ENCODE data around the gene SH3RF3.

Gene SH3RF3

DNA sequence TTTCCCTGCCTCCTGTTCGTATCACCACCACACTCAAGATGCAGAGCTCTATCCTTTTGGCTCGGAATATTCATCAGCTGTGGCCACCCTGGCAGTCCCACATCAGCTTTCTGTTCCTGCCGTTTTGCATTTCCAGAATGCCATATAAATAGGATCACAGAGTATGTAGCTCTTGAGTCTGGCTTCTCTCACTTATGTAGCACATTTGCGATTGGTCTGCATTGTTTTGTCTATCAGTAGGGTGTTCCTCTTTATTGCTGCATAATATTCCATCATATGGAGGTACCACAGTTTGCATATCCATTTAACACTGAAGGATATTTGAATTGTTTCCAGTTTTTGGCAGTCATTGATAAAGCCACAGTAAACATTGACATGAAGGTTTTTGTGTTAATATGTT is 104.6 kb downstream of the SH3RF3 start:
- no peak for DNase-seq (ENCODE audit: low read depth in 4 of 4, low spot score in 1 of 4)

DNA sequence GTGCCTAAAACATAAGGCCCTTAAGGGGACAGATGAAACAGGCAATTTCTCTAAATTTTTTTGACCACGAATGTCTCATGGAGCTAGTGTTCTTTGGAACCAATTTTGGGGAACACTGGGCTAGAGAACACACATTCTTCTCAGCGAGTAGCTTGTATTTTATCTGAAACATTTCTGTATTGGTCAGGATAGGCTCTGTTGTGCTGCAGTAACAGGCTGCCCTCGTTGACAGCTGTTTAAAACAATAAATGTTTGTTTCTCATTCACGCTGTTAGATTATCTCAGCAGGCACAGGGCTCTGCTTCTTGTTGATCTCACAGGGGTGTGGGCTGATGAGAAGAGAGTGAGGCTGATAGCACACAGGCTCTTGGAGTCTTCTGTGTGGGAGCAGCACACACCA is 105.3 kb downstream of the SH3RF3 start:
- DNase-seq (ENCODE audit: low read depth in 4 of 4, low spot score in 1 of 4), result no peak

- DNase-seq (ENCODE audit: low read depth in 4 of 4, low spot score in 1 of 4), result no peak
Measured at GRCh38 chr2:109236147-109236546, 107.1 kb downstream of the SH3RF3 start.

- no peak for DNase-seq (ENCODE audit: low read depth in 4 of 4, low spot score in 1 of 4)
Measured at GRCh38 chr2:109237792-109238191, 108.8 kb downstream of the SH3RF3 start.

- DNase-seq (ENCODE audit: low read depth in 4 of 4, low spot score in 1 of 4), result no peak
Measured at GRCh38 chr2:109238580-109238979, 109.6 kb downstream of the SH3RF3 start.

- DNase-seq (ENCODE audit: low read depth in 4 of 4, low spot score in 1 of 4), result no peak
Measured at GRCh38 chr2:109239720-109240119, 110.7 kb downstream of the SH3RF3 start.

DNA sequence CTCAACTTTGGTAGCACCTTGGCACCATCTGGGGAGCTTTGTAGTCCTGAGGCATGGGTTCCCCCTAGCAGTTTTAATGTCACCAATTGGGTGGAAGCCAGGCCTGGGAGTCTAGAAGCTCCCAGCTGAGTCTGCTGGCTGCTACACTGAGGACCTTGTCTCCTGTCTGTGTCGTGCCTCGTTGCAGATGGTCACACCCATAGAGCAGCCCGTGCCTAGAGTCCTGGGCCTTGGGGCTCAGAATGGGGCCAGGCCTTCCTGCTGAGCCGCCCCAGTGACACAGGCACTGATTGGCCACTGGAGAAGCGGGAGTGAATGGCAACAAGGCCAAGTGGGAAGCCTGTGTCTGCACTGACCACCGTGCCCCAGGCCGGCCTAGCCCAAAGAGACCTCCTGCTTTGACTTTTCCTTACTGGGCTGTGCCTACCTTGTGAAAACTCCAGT is 113.2 kb downstream of the SH3RF3 start:
- no peak for DNase-seq (ENCODE audit: low read depth in 4 of 4, low spot score in 1 of 4)

DNA sequence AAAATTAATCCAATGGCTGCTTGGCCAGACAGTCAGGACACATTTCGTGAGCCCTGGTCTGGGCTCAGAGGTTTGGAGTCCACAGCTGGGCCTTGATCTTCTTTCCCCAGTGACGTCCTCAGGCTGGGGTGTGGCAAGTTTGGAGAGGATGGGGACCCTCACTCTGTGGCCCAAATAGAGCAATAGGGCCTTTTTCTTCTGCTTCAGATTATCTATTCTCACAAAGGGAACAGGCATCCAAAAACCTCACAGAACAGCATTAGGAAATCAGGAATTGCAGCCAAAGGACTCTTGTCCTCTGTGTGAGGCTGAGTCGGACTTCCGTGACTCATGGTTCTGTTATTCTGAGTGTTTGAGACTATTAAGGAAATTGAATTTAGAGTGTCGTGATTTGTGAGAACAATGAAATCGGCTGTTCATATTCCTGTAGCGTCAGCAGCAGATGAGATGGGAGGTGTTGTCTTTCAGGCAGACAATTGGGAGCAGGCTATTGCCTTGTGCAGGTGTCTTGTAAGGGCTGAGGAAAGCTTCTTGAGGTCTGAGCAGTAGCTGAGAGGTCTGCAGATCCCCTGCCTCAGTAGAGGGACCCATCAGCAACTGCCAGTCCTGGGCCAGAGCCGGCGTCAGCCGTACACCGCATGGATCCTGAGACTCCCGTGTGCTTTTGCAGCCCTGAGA is 113.8 kb downstream of the SH3RF3 start:
- DNase-seq (ENCODE audit: low read depth in 4 of 4, low spot score in 1 of 4), result no peak

DNA sequence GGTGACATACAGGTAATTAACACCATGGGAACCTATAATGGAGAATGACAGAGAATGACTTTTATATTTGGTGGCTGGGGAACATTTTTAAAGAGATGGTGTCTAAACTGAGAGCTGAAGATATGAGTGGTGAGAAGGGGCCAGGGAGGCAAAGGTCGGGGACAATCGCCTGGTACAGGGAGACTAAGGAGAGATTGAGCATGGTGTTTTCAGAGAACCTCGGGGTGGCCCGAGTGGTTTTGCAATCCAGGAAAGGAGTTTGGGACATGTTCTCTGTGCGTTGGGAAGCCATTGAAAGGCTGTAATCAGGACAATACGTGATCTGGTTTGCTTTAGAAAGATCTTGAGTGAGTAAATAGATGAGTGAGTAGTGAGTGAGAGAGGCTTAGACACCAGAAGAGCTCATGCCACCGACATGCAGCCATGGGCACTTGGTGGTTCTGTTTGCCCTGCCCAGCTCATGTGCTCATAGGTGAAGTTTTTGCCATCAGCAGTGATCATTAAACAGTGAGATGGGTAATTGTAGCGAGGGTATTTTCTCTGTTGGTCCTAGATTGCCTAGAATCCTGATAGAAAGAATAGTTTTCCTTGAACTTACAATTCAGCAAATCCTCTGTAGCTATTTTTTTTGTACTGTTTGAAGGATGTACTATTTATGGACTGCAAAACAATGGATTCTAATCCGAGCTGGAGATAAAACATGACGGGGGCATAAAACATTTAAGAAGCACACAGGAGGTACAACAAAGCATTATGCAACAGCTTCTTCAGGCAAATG is 114.7 kb downstream of the SH3RF3 start:
- DNase-seq (ENCODE audit: low read depth in 4 of 4, low spot score in 1 of 4), result no peak

DNA sequence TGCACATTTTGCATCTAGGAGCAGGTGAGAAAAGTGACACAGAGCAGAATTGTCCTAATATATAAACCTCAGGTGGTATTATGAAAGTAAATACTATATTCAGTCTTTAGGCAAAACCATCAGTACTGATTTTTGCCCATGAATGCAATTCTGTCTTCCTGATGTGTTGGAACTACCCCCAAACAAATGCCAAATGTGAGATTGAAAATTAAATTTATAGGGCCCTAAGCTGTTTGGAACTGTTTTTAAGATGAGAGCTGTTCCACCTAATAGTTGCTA is 115.2 kb downstream of the SH3RF3 start:
- DNase-seq (ENCODE audit: low read depth in 4 of 4, low spot score in 1 of 4), result no peak

- DNase-seq (ENCODE audit: low read depth in 4 of 4, low spot score in 1 of 4), result no peak
Measured at GRCh38 chr2:109244750-109245382, 115.9 kb downstream of the SH3RF3 start.

DNA sequence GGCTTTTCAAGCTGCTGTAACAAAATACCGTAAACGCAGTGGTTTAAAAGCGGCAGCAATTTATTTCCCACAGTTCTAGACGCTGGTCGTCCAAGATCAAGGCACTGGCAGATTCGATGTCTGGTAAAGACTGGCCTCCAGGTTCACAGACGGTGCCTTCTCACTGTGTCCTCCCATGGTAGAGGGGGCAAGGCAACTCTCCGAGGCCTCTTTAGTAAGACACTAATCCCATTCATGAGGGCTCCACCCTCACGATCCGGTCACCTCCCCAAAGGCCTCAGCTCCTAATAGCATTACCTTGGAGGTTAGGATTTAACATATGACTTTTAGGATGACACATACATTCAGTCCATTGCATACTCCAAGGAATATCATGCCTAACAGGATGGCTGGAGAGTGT is 117.2 kb downstream of the SH3RF3 start:
- DNase-seq (ENCODE audit: low read depth in 4 of 4, low spot score in 1 of 4), result no peak

DNA sequence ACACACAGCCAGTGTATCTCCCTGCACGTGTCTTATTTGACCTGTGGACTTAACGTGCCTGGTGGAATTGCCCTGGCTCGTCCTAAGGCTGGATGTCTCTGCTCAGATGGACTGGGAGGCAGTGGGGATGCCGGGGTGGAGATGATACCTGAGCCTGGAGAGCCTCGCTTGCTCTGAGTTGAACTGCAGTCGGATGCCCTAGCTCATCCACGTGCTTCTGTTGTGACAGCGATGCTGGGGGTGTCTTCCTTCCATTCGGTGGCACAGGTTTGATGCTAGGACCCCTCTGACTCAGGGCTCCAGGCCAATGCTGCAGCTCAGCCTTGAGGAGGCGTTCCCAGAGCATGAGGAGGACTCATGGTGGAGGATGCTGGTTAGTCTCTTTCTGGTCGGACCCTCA is 117.6 kb downstream of the SH3RF3 start:
- DNase-seq (ENCODE audit: low read depth in 4 of 4, low spot score in 1 of 4), result no peak

DNA sequence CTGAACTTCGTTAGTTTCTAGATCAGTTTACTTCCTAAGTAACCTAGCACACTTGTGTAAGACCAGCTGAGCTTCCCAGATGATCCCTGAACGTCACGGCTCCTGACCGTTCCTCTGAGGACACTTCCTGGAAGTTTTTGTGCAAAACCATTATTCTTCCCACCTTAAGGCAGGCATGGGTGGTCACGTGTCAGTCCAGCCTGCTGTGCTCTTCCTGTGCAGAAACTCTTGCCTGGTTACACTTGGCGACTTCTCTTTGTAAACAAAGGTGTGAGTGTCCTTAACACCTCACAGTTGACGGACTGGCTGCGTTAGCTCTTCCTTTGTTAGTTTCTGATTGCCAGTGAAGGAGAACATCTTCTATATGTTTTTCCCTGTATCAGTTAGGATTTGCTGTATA is 118.3 kb downstream of the SH3RF3 start:
- no peak for DNase-seq (ENCODE audit: low read depth in 4 of 4, low spot score in 1 of 4)

DNA sequence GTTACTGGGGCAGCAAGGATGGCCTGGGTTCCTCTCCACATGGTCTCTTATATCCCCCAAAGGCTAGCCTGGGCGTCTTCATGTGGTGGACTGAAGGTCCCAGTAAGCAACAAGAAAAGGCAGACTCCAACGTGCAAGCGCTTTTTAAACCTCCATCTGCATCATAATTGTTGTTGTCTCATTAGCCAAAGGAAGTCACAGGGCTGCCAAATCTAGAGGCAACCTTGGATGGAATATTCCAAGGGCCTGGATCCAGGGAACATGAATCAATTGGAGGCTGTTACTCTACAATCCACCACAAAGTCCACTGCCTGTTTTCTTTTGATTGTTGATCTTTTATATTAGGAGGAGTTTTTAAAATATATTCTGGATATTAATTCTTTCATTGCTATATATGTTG is 118.8 kb downstream of the SH3RF3 start:
- DNase-seq (ENCODE audit: low read depth in 4 of 4, low spot score in 1 of 4), result no peak

DNA sequence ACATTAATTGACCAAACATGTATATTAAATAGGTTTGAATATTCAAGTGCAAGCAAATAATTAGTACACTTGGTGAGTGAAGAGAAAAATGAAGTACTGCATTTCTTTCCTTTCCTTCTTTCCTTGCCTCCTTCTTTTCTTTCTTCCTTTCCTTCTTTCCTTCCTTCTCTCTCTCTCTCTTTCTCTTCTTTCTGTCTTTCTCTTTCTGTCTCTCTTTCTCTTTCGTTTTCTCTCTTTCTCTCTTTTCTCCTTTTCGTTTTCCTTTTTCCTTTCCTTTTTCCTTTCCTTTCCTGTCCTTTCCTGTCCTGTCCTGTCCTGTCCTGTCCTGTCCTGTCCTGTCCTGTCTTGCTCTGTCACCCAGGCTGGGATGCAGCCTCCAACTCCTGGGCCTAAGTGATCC is 119.6 kb downstream of the SH3RF3 start:
- DNase-seq (ENCODE audit: low read depth in 4 of 4, low spot score in 1 of 4), result no peak

DNA sequence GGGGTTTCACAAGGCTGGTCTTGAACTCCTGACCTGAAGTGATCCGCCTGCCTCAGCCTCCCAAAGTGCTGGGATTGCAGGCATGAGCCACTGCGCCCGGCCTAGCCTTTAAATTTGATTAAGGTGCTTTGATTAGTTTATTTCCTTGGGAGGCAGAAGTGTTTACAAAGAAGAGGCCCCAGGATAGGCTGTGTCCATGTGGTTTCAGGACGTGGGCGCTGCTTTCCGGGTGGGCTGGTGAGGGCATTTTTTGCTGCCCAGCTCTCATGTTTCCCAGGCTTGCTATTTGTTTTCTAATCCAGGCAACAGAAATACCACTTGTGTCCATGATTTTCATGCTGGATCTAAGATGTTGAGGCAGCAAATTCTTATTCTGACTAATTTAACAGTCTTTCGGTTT is 124.2 kb downstream of the SH3RF3 start:
- no peak for DNase-seq (ENCODE audit: low read depth in 4 of 4, low spot score in 1 of 4)

GRCh38 chr2:109254174-109254904 is 125.3 kb downstream of the SH3RF3 start:
- no peak for DNase-seq (ENCODE audit: low read depth in 4 of 4, low spot score in 1 of 4)

DNA sequence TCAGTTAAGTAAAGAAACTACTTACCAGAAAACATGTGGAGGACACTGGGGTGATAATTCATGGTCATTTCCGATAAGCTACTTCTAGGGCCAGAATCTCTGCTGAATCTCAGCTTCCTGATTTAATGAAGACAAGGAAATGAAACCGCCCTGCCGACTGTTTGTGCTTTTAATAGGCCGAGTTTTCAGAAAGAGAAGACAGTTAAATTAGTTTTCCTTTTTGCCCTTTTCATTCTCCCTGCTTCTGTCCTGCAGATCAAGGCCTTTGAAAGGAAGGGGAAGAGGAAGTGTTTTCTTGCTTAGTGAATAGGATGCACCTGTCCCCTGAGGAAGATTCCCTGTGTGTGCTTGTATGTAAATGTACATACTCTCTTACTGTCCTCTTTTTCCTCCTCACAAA is 126.6 kb downstream of the SH3RF3 start:
- no peak for DNase-seq (ENCODE audit: low read depth in 4 of 4, low spot score in 1 of 4)

DNA sequence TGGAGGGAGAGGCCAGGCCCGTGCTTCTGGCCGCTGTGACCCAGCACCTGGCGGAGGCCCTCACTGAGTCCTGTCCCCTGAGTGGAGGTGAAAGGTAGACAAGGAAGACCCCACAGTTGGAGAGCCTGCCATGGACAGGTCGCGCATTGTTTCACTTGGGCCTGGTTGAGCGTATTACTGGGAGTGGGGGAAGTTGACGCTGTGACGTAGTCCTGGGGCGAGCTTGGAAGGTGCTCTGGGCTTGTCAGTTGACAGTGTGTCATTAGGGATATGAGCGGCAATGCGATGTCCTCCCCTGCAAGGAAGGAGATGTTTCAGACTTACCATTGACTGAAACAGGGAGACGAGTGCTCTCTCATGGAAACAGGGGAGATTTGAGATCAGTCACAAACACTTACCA is 127.1 kb downstream of the SH3RF3 start:
- no peak for DNase-seq (ENCODE audit: low read depth in 4 of 4, low spot score in 1 of 4)

DNA sequence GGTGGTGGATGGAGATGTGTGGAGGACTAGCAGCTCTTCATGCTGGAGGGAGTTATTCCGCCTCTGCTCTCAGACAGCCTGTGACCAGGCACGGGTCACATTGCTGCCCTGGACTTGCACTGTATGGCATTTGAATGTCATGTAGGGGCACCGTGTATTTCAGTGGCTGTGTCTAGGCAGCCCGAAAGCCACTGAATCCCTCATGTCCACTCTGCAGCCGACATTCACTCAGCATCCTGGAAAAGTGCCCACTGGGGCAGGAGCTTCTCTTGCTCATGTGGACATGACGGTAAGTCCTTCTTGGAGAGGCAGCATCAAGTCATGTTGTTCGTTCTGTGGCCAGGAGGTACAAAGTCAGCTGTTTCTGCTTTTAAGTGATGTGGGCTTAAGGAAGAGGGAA is 127.9 kb downstream of the SH3RF3 start:
- DNase-seq (ENCODE audit: low read depth in 4 of 4, low spot score in 1 of 4), result no peak

- no peak for DNase-seq (ENCODE audit: low read depth in 4 of 4, low spot score in 1 of 4)
Measured at GRCh38 chr2:109257653-109258052, 128.6 kb downstream of the SH3RF3 start.
